Naive thymus-derived CD4-positive, alpha-beta T cell (primary cell): ENCODE results near the gene RALGPS1. TPM values are rescaled to one million over a fixed set of nuclear protein-coding genes. Genes with fewer than 3 reads are reported as not detected.

Source experiments
- ATAC-seq: fragments of 150-1000 bp; cut with Tn5 transposase; 2 replicates; pipeline ENCODE4 v1.10.0; 2021; ENCODE audit warnings: mild to moderate bottlenecking, moderate library complexity
- CTCF ChIA-PET: fragments of 350-600 bp; sonication (Branson Sonifier 250); formaldehyde crosslinking; loops from one replicate; lab custom pipeline; 2021; ENCODE audit warnings: antibody characterized with exemption; lab: Charles Lee
- POLR2A ChIA-PET: fragments of 350-600 bp; sonication (Branson Sonifier 250); formaldehyde crosslinking; loops from one replicate; lab custom pipeline; 2021; ENCODE audit warnings: antibody characterized with exemption, inconsistent platforms; lab: Charles Lee
- DNase-seq, 9 donors: peaks; one replicate each; pipeline versions ENCODE4 v3.0.0 to v3.0.0-alpha.2; 2020 to 2022; ENCODE audit warnings: mixed read lengths in 1 of 9
- H3K27ac ChIP-seq: one replicate; pipeline ENCODE4 v1.7.0; 2013; ENCODE audit warnings: mild to moderate bottlenecking, low read depth, low read length, moderate library complexity
- H3K27me3 ChIP-seq, 2 donors: one replicate each; pipeline ENCODE4 v1.7.0; 2013; ENCODE audit warnings: low read length in 2 of 2, mild to moderate bottlenecking in 2 of 2, moderate library complexity in 2 of 2; ENCODE audit not compliant: control insufficient read depth in 2 of 2, insufficient read depth in 2 of 2
- H3K36me3 ChIP-seq, 3 experiments: 1 replicate in 2 of 3; 2 replicates in 1 of 3; pipeline ENCODE4 v1.7.0; 2013; ENCODE audit warnings: low read length in 3 of 3, mild to moderate bottlenecking in 3 of 3, moderate library complexity in 1 of 3; ENCODE audit not compliant: insufficient read depth in 3 of 3, control insufficient read depth in 2 of 3
- H3K4me1 ChIP-seq, 2 donors: one replicate each; pipeline ENCODE4 v1.7.0; 2013; ENCODE audit warnings: low read length in 2 of 2, mild to moderate bottlenecking in 2 of 2, moderate library complexity in 1 of 2; ENCODE audit not compliant: control insufficient read depth in 2 of 2, insufficient read depth in 2 of 2
- H3K4me3 ChIP-seq: 2 replicates; pipeline ENCODE4 v1.7.0; 2013; ENCODE audit warnings: mild to moderate bottlenecking, low read length
- H3K9me3 ChIP-seq, 3 experiments: 1 replicate in 2 of 3; 2 replicates in 1 of 3; pipeline ENCODE4 v1.7.0; 2013; ENCODE audit warnings: low read length in 3 of 3; ENCODE audit not compliant: control insufficient read depth in 2 of 3
- H3K27ac Mint-ChIP-seq, 9 donors: one replicate each; pipeline ENCODE4 v1.8.0; 2020 to 2022; ENCODE audit warnings: mixed read lengths in 9 of 9, mild to moderate bottlenecking in 8 of 9, moderate library complexity in 5 of 9, inconsistent platforms in 2 of 9
- H3K27me3 Mint-ChIP-seq, 5 donors: one replicate each; pipeline ENCODE4 v1.8.0; 2021 to 2022; ENCODE audit warnings: mixed read lengths in 5 of 5, mild to moderate bottlenecking in 1 of 5
- H3K36me3 Mint-ChIP-seq, 5 donors: one replicate each; pipeline ENCODE4 v1.8.0; 2020 to 2022; ENCODE audit warnings: mixed read lengths in 5 of 5, mild to moderate bottlenecking in 3 of 5, inconsistent platforms in 1 of 5
- H3K4me1 Mint-ChIP-seq, 7 donors: one replicate each; pipeline ENCODE4 v1.8.0; 2020 to 2022; ENCODE audit warnings: mixed read lengths in 7 of 7, mild to moderate bottlenecking in 3 of 7, inconsistent platforms in 1 of 7
- H3K4me3 Mint-ChIP-seq, 10 donors: one replicate each; pipeline ENCODE4 v1.8.0; 2020 to 2022; ENCODE audit warnings: mild to moderate bottlenecking in 10 of 10, mixed read lengths in 10 of 10, moderate library complexity in 6 of 10, inconsistent platforms in 2 of 10
- H3K9me3 Mint-ChIP-seq, 11 donors: one replicate each; pipeline ENCODE4 v1.8.0; 2020 to 2022; ENCODE audit warnings: mixed read lengths in 11 of 11, mild to moderate bottlenecking in 4 of 11, inconsistent platforms in 1 of 11, moderate library complexity in 1 of 11
- intact Hi-C, 2 donors: fragments of 100-400 bp; cut with micrococcal nuclease; formaldehyde crosslinking; loops; one replicate each; pipeline ENCODE4 v1.15.1; 2023
- polyA plus RNA-seq, 2 donors: library from polyadenylated mRNA; unstranded; fragments of 300-500 nt; fragmentation: Illumina TruSeq; gene quantifications; one replicate each; pipeline ENCODE4 v1.2.3, GENCODE V29; 2021
- total RNA-seq, 6 experiments: library from RNA in 5 of 6; stranded (reverse) in 5 of 6; gene quantifications; 1 replicate in 5 of 6; 2 replicates in 1 of 6; pipeline ENCODE4 v1.2.3 and lab custom pipeline; 2021 to 2026

Gene RALGPS1, protein sequence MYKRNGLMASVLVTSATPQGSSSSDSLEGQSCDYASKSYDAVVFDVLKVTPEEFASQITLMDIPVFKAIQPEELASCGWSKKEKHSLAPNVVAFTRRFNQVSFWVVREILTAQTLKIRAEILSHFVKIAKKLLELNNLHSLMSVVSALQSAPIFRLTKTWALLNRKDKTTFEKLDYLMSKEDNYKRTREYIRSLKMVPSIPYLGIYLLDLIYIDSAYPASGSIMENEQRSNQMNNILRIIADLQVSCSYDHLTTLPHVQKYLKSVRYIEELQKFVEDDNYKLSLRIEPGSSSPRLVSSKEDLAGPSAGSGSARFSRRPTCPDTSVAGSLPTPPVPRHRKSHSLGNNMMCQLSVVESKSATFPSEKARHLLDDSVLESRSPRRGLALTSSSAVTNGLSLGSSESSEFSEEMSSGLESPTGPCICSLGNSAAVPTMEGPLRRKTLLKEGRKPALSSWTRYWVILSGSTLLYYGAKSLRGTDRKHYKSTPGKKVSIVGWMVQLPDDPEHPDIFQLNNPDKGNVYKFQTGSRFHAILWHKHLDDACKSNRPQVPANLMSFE
- 1 to 10 TPM; 2.6 to 8.3 (median 5.8) TPM for total RNA-seq
- 1 to 10 TPM; 1.0 to 1.4 TPM for polyA plus RNA-seq
- 6.9 reads per million, percentile 29 among the genes with 10 or more reads in this experiment for total RNA-seq (lab: John Stamatoyannopoulos, UW)

DNA sequence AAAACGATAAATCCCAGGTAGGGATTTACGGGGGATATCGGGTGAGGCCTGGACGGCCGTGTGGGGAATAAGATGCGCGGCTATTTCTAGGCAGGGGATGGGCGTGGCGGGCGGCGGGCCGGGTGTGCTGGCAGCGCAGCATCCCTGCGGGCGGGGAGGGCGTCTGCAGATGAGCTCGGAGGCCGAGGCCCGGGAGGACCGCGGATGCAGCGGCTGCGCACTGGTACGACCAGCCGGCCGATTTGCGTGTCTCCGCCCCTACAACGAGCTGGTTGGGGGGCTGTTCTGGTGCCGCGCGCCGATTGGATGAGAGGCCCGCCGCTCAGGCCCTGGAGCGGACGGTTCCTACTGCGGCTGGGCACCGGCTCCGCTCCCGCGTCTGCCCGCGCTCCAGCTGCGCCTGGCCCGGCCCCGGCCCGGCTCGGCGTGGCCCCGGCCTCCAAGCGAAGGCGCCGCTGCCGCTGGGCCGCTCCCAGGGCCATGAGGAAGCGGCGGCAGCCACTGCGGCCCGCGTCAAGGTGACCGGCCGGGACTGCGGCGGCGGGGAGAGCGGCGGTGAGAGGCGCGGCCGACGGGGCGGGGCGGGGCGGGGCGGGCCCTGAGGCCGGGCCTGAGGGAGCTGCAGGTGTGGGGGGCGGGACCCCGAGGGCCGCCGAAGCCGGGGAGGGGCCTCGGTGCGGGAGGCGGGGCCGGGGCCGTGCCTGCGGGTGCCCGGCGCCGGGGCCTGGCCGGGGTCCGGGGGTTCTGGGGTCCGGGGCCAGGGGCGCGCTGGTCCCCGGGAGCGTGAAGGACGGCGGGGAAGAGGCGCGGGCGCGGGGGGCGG, at the start of gene RALGPS1:
Gene RALGPS1 (plus strand): TSS at position 325 of the 823 bp plus-strand sequence. CDS start 47,508 bp downstream, outside the sequence.
- ChIA-PET CTCF (interaction anchor here (1.1 kb wide), 1 partner anchor 49 kb away, joined by 4 read pairs; no protein-coding TSS in a partner anchor), POLR2A (interaction anchor here (0.6 kb wide), 1 partner anchor 923 kb away, joined by 3 read pairs; no protein-coding TSS in a partner anchor)
- H3K27ac Mint-ChIP-seq: peak within 1 kb of the TSS in 6 of 9 donors; percentile 14 to 89 (median 75)
- Histone ChIP-seq H3K36me3 (no peaks in the 10 kb centered on the region), H3K27me3 (no peaks in the 10 kb centered on the region), H3K4me3 (peak within 1 kb of the TSS; percentile 47), H3K9me3 (no peaks in the 10 kb centered on the region), H3K4me1 (no peaks in the 10 kb centered on the region), H3K27ac (peak within 1 kb of the TSS; percentile 13)
- peak within 1 kb of the TSS; percentile 73 to 90 (median 82) for H3K4me3 Mint-ChIP-seq
- intact Hi-C loops: loop anchor here (1.0 to 10.0 kb wide), 7 partner anchors 53 to 1170 kb away; partner anchors contain the start of genes PBX3 (in 1 of the 2), ZBTB34 (in 1 of the 2) and ZNF79 (in 1 of the 2)
- DNase-seq (peak; percentile 68 to 88 (median 81)), ATAC-seq (peak; percentile 98)
- peaks cover 0 to 36% (median 0%) of the 10 kb centered on the region in 5 donors for H3K27me3 Mint-ChIP-seq
- no peaks in the 10 kb centered on the region for H3K36me3 Mint-ChIP-seq
- H3K4me1 Mint-ChIP-seq: peaks cover 5 to 13% (median 7%) of the 10 kb centered on the region in 7 donors
- peaks cover 0 to 11% (median 4%) of the 10 kb centered on the region in 11 donors for H3K9me3 Mint-ChIP-seq

DNA sequence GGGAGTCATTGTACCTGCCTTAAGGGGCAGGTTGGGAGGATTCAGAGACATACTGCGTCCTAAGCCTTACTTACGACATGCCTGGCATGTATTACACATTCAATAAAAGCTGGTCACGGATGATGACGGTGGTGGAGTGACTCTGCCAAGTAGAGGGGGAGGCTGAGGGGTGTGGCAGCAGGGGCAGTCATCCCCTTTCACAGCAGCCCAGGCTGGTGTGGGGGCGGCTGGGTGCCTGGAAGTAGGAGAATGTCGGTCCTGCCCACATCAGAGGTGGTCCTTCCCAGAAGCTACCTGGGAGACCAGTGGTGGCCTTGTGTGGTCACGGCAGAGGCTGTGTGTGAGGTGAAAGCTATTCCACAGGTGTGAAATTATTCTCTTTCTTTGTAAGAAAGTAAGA, 45.2 kb upstream of the RALGPS1 start:
- CTCF ChIA-PET: no interaction called here
- no peak overlapping the region for H3K4me3 ChIP-seq
- H3K9me3 ChIP-seq: no peaks in the 10 kb centered on the region
- H3K27ac ChIP-seq: no peak overlapping the region
- no peaks in the 10 kb centered on the region for H3K27me3 Mint-ChIP-seq
- H3K4me1 Mint-ChIP-seq: peaks cover 8 to 51% (median 38%) of the 10 kb centered on the region in 7 donors
- H3K36me3 ChIP-seq: peaks cover 0 to 7% (median 0%) of the 10 kb centered on the region in 3 experiments
- ATAC-seq: no peak
- no peaks in the 10 kb centered on the region for H3K4me1 ChIP-seq
- H3K27me3 ChIP-seq: no peaks in the 10 kb centered on the region
- H3K9me3 Mint-ChIP-seq: no peaks in the 10 kb centered on the region
- H3K36me3 Mint-ChIP-seq: peaks cover 8 to 42% (median 11%) of the 10 kb centered on the region in 5 donors
- no peak overlapping the region for H3K4me3 Mint-ChIP-seq
- H3K27ac Mint-ChIP-seq: peak overlapping the region in 1 of 9 donors; percentile 44
- intact Hi-C loops: no loop called here
- POLR2A ChIA-PET: no interaction called here
- no peak for DNase-seq

DNA sequence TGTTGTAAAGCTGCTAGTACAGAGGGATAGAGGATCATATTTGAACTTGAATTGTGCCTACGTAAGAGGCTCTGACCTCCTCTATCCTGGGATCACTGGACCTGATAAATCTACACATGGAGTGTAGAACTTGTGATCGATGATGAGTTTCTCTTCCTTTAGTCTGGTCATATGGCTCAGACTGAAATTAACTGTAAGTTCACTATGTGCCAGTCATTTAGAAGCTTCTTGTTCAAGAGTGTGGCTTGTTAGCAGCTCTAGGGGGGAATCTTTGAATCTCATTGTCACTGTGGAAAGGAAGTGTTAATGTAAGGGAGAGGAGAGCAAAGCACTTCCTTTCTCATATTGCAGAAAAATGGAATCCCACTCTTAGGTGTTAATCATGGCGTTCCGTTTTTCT, 42.1 kb upstream of the RALGPS1 start:
- CTCF ChIA-PET: no interaction called here
- H3K36me3 ChIP-seq: no peaks in the 10 kb centered on the region
- H3K4me3 ChIP-seq: no peak overlapping the region
- H3K27me3 ChIP-seq: no peaks in the 10 kb centered on the region
- intact Hi-C loops: no loop called here
- H3K4me1 ChIP-seq: peaks cover 0 to 4% of the 10 kb centered on the region in 2 donors
- Mint-ChIP-seq H3K4me3 (no peak overlapping the region), H3K27me3 (no peaks in the 10 kb centered on the region), H3K27ac (peak overlapping the region in 3 of 9 donors; percentile 2 to 27 (median 14)), H3K9me3 (no peaks in the 10 kb centered on the region), H3K36me3 (peaks cover 0 to 17% (median 0%) of the 10 kb centered on the region in 5 donors), H3K4me1 (peaks cover 17 to 64% (median 49%) of the 10 kb centered on the region in 7 donors)
- H3K9me3 ChIP-seq: no peaks in the 10 kb centered on the region
- H3K27ac ChIP-seq: no peak overlapping the region
- ATAC-seq: no peak
- POLR2A ChIA-PET: no interaction called here
- no peak for DNase-seq

DNA sequence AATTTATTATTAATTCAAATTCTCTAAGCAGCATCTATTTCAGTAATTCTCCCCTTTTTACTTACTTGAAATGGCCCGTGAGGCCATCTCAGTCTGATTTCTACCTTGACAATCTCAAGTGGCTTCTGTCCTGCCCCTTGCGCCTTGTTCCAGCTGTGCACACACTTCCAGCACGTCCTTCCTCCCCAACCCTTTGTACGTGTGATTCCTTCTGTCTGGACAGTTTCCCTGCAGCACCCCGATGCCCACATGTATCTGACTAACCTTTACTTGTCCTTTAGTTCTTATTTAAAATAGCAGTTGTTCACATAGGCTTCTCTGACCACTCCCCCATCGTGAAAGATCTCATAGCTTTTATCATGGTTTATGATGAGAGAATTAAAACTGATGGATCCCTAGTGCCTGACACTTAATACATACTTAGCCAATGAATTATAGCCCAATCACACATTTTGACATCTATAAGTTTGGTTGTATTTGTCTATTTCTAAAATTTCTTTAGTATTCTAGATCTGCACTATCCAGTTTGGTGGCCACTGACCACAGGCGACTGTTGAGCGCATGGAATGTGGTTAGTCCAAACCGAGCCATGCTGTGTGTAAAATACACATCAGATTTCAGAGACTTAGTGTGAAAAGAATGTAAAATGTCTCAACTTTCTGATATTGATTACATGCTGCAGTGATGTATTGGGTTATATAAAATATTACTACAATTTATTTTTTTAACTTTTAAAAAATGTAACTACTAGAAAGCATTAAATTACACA, 39.9 kb upstream of the RALGPS1 start:
- ChIA-PET CTCF (no interaction called here), POLR2A (no interaction called here)
- Mint-ChIP-seq H3K36me3 (peaks cover 3 to 10% (median 9%) of the 10 kb centered on the region in 5 donors), H3K27ac (peak overlapping the region in 1 of 9 donors; percentile 6), H3K9me3 (no peaks in the 10 kb centered on the region), H3K4me3 (no peak overlapping the region), H3K4me1 (peaks cover 19 to 53% (median 40%) of the 10 kb centered on the region in 7 donors), H3K27me3 (no peaks in the 10 kb centered on the region)
- intact Hi-C loops: no loop called here
- DNase-seq (no peak), ATAC-seq (no peak)
- Histone ChIP-seq H3K27ac (no peak overlapping the region), H3K27me3 (no peaks in the 10 kb centered on the region), H3K36me3 (peaks cover 0 to 5% (median 3%) of the 10 kb centered on the region in 3 experiments), H3K4me1 (peaks cover 0 to 9% of the 10 kb centered on the region in 2 donors), H3K9me3 (no peaks in the 10 kb centered on the region), H3K4me3 (no peak overlapping the region)

DNA sequence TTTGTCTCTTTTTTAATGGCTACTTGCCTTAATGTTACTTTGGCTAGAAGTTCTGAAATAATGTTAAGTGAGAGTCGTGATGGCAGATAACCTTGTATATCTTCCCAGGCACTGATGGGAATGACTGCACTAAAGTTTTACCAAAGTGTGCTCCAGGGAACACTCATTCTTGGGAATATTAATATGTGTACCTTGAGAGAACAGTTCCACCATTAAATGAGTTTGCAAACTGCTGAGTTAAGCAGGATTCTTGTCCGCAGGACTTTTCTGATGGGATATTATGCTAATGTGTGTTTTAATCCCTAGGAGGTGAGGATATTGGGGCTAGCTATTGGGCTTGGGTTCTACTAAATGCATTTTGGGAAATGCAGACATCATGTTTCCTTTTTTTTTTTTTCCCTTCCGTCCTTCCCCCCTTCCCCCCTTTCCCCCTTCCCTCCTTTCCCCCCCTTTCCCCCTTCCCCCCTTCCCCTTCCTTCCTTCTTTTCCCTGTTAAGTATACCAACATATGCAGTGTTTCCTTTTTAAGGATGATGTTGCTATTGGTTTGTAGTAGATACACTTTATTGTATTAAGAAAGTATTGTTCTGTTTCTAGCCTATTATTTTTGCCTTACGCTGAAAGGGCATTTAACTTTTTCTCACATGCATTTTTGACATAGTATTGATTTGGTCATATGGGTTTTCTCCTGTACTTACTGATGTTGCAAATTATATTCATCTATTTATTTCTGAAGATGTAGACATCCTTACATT, 38.6 kb upstream of the RALGPS1 start:
- no peak overlapping the region for H3K4me3 Mint-ChIP-seq
- Histone ChIP-seq H3K27ac (no peak overlapping the region), H3K36me3 (peaks cover 0 to 17% (median 9%) of the 10 kb centered on the region in 3 experiments), H3K4me1 (peaks cover 0 to 9% of the 10 kb centered on the region in 2 donors), H3K27me3 (no peaks in the 10 kb centered on the region), H3K4me3 (no peak overlapping the region), H3K9me3 (no peaks in the 10 kb centered on the region)
- H3K27me3 Mint-ChIP-seq: no peaks in the 10 kb centered on the region
- no peak for DNase-seq
- peak overlapping the region in 6 of 9 donors; percentile 1 to 70 (median 38) for H3K27ac Mint-ChIP-seq
- intact Hi-C loops: no loop called here
- peaks cover 19 to 49% (median 40%) of the 10 kb centered on the region in 7 donors for H3K4me1 Mint-ChIP-seq
- peaks cover 8 to 19% (median 16%) of the 10 kb centered on the region in 5 donors for H3K36me3 Mint-ChIP-seq
- ChIA-PET POLR2A (no interaction called here), CTCF (no interaction called here)
- ATAC-seq: no peak
- no peaks in the 10 kb centered on the region for H3K9me3 Mint-ChIP-seq
